Tibial nerve (tissue), 4 donors: Measurements from ENCODE around the gene HOTAIR. TPM values are rescaled to one million over a fixed set of nuclear protein-coding genes. Genes with fewer than 3 reads are reported as not detected.

Source experiments
- DNase-seq, 2 donors: peaks; one replicate each; pipeline ENCODE4 v3.0.0-alpha.2; 2019; ENCODE audit warnings: low spot score in 2 of 2
- H3K27ac ChIP-seq, 4 donors: fragments of 200-600 bp; sonication (generic) in 3 of 4; one replicate each; pipeline ENCODE4 v1.5.1; 2017 to 2019; ENCODE audit warnings: mild to moderate bottlenecking in 1 of 4
- H3K27me3 ChIP-seq, 2 donors: fragments of 200-600 bp; sonication (generic) in 1 of 2; one replicate each; pipeline versions ENCODE4 v1.5.1 to v1.6.0; 2017 to 2019
- H3K36me3 ChIP-seq, 3 donors: fragments of 200-600 bp; sonication (generic); one replicate each; pipeline ENCODE4 v1.5.1; 2018 to 2019
- H3K4me1 ChIP-seq, 4 donors: fragments of 200-600 bp; sonication (generic) in 3 of 4; one replicate each; pipeline ENCODE4 v1.5.1; 2017 to 2019
- H3K4me3 ChIP-seq, 4 donors: fragments of 200-600 bp; sonication (generic) in 3 of 4; one replicate each; pipeline ENCODE4 v1.5.1; 2017 to 2019; ENCODE audit warnings: mild to moderate bottlenecking in 1 of 4, moderate library complexity in 1 of 4
- H3K9me3 ChIP-seq, 4 donors: fragments of 200-600 bp; sonication (generic) in 3 of 4; one replicate each; pipeline ENCODE4 v1.5.1; 2017 to 2019
- EP300 ChIP-seq, 2 donors: sonication (generic); formaldehyde crosslinking; IDR thresholded peaks; one replicate each; pipeline ENCODE4 v1.6.1; 2017; ENCODE audit warnings: antibody characterized with exemption in 2 of 2, mild to moderate bottlenecking in 1 of 2
- POLR2A ChIP-seq, 2 donors: fragments of 450-650 bp; IDR thresholded peaks; one replicate each; pipeline ENCODE4 v1.6.1; 2017; ENCODE audit warnings: antibody characterized with exemption in 2 of 2, mild to moderate bottlenecking in 2 of 2, moderate library complexity in 2 of 2
- WGBS, 2 donors: methylation state at CpG; one replicate each; pipeline ENCODE4 v1.1.5; 2018; 5-methylcytosine and 5-hydroxymethylcytosine counted together
- small RNA-seq: library from RNA; depleted of rRNA; stranded (forward); fragments of <200 nt; gene quantifications from one replicate; pipeline ENCODE3, GENCODE V24; 2016
- total RNA-seq, 4 donors: library from RNA; depleted of rRNA; stranded (reverse); fragments of >200 nt; gene quantifications; one replicate each; pipeline ENCODE4 v1.1.0, GENCODE V29; 2016
- TF ChIP-seq, protein P1 (sequence below), 5 experiments: fragments of 200-600 bp in 3 of 5; fragments of 450-650 bp in 2 of 5; sonication (generic) in 3 of 5; IDR thresholded peaks; one replicate each; pipeline ENCODE4 v1.5.1; 2016 to 2019; ENCODE audit warnings: antibody characterized with exemption in 5 of 5, mild to moderate bottlenecking in 3 of 5, moderate library complexity in 2 of 5

The HOTAIR gene
- total RNA-seq, 4 donors from 2014 or later, result 0.20 to 0.42 (median 0.30) TPM; not detected in 1

- no peak for DNase-seq
- H3K27me3 ChIP-seq, result peaks cover 0 to 93% of the 10 kb centered on the region in 2 donors
- H3K9me3 ChIP-seq, result no peaks in the 10 kb centered on the region
- no peak overlapping the region for H3K4me3 ChIP-seq
- H3K27ac ChIP-seq, result no peak overlapping the region
- WGBS, 2 donors, result 72 to 74% methylated on average over 5 of the region's 5 CpGs
- H3K4me1 ChIP-seq, result no peaks in the 10 kb centered on the region
- no peaks in the 10 kb centered on the region for H3K36me3 ChIP-seq
- TF ChIP-seq POLR2A (IDR thresholded peaks at IDR 0.05) (no peak), EP300 (IDR thresholded peaks at IDR 0.05) (no peak)
- TF ChIP-seq, protein P1, sequence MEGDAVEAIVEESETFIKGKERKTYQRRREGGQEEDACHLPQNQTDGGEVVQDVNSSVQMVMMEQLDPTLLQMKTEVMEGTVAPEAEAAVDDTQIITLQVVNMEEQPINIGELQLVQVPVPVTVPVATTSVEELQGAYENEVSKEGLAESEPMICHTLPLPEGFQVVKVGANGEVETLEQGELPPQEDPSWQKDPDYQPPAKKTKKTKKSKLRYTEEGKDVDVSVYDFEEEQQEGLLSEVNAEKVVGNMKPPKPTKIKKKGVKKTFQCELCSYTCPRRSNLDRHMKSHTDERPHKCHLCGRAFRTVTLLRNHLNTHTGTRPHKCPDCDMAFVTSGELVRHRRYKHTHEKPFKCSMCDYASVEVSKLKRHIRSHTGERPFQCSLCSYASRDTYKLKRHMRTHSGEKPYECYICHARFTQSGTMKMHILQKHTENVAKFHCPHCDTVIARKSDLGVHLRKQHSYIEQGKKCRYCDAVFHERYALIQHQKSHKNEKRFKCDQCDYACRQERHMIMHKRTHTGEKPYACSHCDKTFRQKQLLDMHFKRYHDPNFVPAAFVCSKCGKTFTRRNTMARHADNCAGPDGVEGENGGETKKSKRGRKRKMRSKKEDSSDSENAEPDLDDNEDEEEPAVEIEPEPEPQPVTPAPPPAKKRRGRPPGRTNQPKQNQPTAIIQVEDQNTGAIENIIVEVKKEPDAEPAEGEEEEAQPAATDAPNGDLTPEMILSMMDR (IDR thresholded peaks at IDR 0.05), result no peak
Measured at GRCh38 chr12:53916788-53917655, 57.7 kb downstream of the HOTAIR start.

Small RNA genes within 50 kb of the gene (small RNA-seq; reads per million reads assigned to genes)
- gene AC012531.3 (not detected), gene AC012531.4 (not detected), gene MIR196A2 (27.1 reads per million, percentile 93 among the genes with 10 or more reads in this experiment), gene RF01905 (not detected), gene RF01906 (not detected)

Other genes starting within 250 kb of the HOTAIR start
- 100 to 1,000 TPM; 226 to 383 (median 285) TPM for gene CALCOCO1, start 247.5 kb downstream of the HOTAIR start, total RNA-seq
- gene CISTR, start 223.0 kb downstream of the HOTAIR start, total RNA-seq, result not detected
- not detected for gene HOXC13, start 36.1 kb downstream of the HOTAIR start, total RNA-seq
- 1 to 10 TPM in 1 of 4 donors, under 1 TPM in 1, not detected in 2; 0.22 to 1.4 TPM for gene HOXC12, start 20.1 kb downstream of the HOTAIR start, total RNA-seq
- under 1 TPM in 3 of 4 donors, not detected in 1; 0.20 to 0.63 (median 0.60) TPM for gene HOXC11, start 1.8 kb downstream of the HOTAIR start, total RNA-seq
- 1 to 10 TPM; 1.7 to 6.1 (median 2.5) TPM for gene HOXC10, start 10.2 kb upstream of the HOTAIR start, total RNA-seq
- 10 to 100 TPM in 1 of 4 donors, 1 to 10 TPM in 3; 4.4 to 10.5 (median 7.9) TPM for gene HOXC9, start 25.2 kb upstream of the HOTAIR start, total RNA-seq
- gene HOXC8, start 34.0 kb upstream of the HOTAIR start, total RNA-seq, result 1 to 10 TPM in 3 of 4 donors, under 1 TPM in 1; 0.98 to 2.3 (median 2.0) TPM
- 10 to 100 TPM in 1 of 4 donors, 1 to 10 TPM in 3; 3.6 to 17.3 (median 7.2) TPM for gene HOXC6, start 53.5 kb upstream of the HOTAIR start, total RNA-seq
- gene HOXC5, start 58.1 kb upstream of the HOTAIR start, total RNA-seq, result 1 to 10 TPM; 1.4 to 2.7 (median 1.7) TPM
- 1 to 10 TPM; 2.7 to 8.1 (median 4.1) TPM for gene HOXC4, start 78.9 kb upstream of the HOTAIR start, total RNA-seq
- gene SMUG1, start 214.0 kb upstream of the HOTAIR start, total RNA-seq, result 10 to 100 TPM; 31.5 to 55.5 (median 36.3) TPM